SK-N-SH treated with all-trans-retinoic acid at 6 μM for 48 hours (cell line): ENCODE results near the gene SAMD3.

Experiments used
- ATAC-seq: fragments of 200-7000 bp; cut with Tn5 transposase; 3 replicates; pipeline ENCODE4 v1.9.1; 2020; ENCODE audit warnings: mild to moderate bottlenecking, moderate library complexity
- ARNTL ChIP-seq: fragments of 450-650 bp; formaldehyde crosslinking; IDR thresholded peaks from 2 replicates; pipeline ENCODE4 v1.5.0; 2020; ENCODE audit warnings: low read depth, mild to moderate bottlenecking, moderate library complexity, borderline replicate concordance
- BACH2 ChIP-seq: fragments of 250-450 bp; sonication (Bioruptor Pico); IDR thresholded peaks from 2 replicates; pipeline ENCODE4 v1.9.0; 2021; ENCODE audit warnings: mild to moderate bottlenecking, borderline replicate concordance
- CSDC2 ChIP-seq: fragments of 250-450 bp; sonication (Bioruptor Pico); IDR thresholded peaks from 2 replicates; pipeline ENCODE4 v1.5.0; 2020; ENCODE audit warnings: mild to moderate bottlenecking, moderate library complexity
- ESRRG ChIP-seq: fragments of 250-450 bp; sonication (Bioruptor Pico); IDR thresholded peaks from 2 replicates; pipeline ENCODE4 v1.6.1; 2021; ENCODE audit warnings: mild to moderate bottlenecking
- GLIS3 ChIP-seq: fragments of 250-450 bp; sonication (Bioruptor Pico); IDR thresholded peaks from 2 replicates; pipeline ENCODE4 v1.5.0; 2020; ENCODE audit warnings: mild to moderate bottlenecking, moderate library complexity
- ISL1 ChIP-seq: fragments of 250-450 bp; sonication (Bioruptor Pico); IDR thresholded peaks from 2 replicates; pipeline ENCODE4 v2.1.2; 2022; ENCODE audit warnings: mild to moderate bottlenecking, moderate library complexity
- PPARA ChIP-seq: fragments of 250-450 bp; sonication (Bioruptor Pico); IDR thresholded peaks from 2 replicates; pipeline ENCODE4 v1.5.0; 2020; ENCODE audit warnings: mild to moderate bottlenecking, borderline replicate concordance
- RARB ChIP-seq: fragments of 250-450 bp; sonication (Bioruptor Pico); IDR thresholded peaks from 2 replicates; pipeline ENCODE4 v1.8.0; 2021; ENCODE audit warnings: mild to moderate bottlenecking, moderate library complexity
- SNAI2 ChIP-seq: fragments of 250-450 bp; sonication (Bioruptor Pico); IDR thresholded peaks from 2 replicates; pipeline ENCODE4 v1.5.0; 2020; ENCODE audit warnings: mild to moderate bottlenecking, moderate library complexity
- TCF4 ChIP-seq: fragments of 250-450 bp; sonication (Bioruptor Pico); IDR thresholded peaks from 2 replicates; pipeline ENCODE4 v1.8.0; 2021; ENCODE audit warnings: mild to moderate bottlenecking, moderate library complexity, borderline replicate concordance
- ZC3H10 ChIP-seq: fragments of 250-450 bp; sonication (Bioruptor Pico); IDR thresholded peaks from 2 replicates; pipeline ENCODE4 v1.5.1; 2021; ENCODE audit warnings: mild to moderate bottlenecking, moderate library complexity
- ZFP3 ChIP-seq: fragments of 250-450 bp; sonication (Bioruptor Pico); IDR thresholded peaks from 2 replicates; pipeline ENCODE4 v1.5.0; 2020; ENCODE audit warnings: mild to moderate bottlenecking, moderate library complexity
- ZFP30 ChIP-seq: fragments of 450-650 bp; formaldehyde crosslinking; IDR thresholded peaks from 2 replicates; pipeline ENCODE4 v1.5.0; 2022; ENCODE audit warnings: mild to moderate bottlenecking, moderate library complexity
- ZNF565 ChIP-seq: fragments of 450-650 bp; formaldehyde crosslinking; conservative IDR thresholded peaks from 2 replicates; pipeline ENCODE4 v1.5.0; 2020; ENCODE audit warnings: low read depth, mild to moderate bottlenecking, moderate library complexity
- ZNF70 ChIP-seq: fragments of 450-650 bp; formaldehyde crosslinking; IDR thresholded peaks from 2 replicates; pipeline ENCODE4 v1.5.0; 2020; ENCODE audit warnings: mild to moderate bottlenecking, moderate library complexity
- ZNF8 ChIP-seq: fragments of 450-650 bp; formaldehyde crosslinking; IDR thresholded peaks from 2 replicates; pipeline ENCODE4 v1.5.0; 2020; ENCODE audit warnings: mild to moderate bottlenecking, moderate library complexity
- TF ChIP-seq, protein P1 (sequence below): fragments of 250-450 bp; sonication (Bioruptor Pico); IDR thresholded peaks from 2 replicates; pipeline ENCODE4 v1.8.0; 2021; ENCODE audit warnings: low read depth, mild to moderate bottlenecking, moderate library complexity, borderline replicate concordance
- TF ChIP-seq, protein P2 (sequence below): fragments of 250-450 bp; sonication (Bioruptor Pico); IDR thresholded peaks from 2 replicates; pipeline ENCODE4 v1.5.0; 2020; ENCODE audit warnings: mild to moderate bottlenecking, moderate library complexity
- TF ChIP-seq, protein P3 (sequence below): fragments of 250-450 bp; sonication (Bioruptor Pico); IDR thresholded peaks from 2 replicates; pipeline ENCODE4 v1.8.0; 2020; ENCODE audit warnings: mild to moderate bottlenecking, moderate library complexity, borderline replicate concordance
- TF ChIP-seq, protein P4 (sequence below): fragments of 250-450 bp; sonication (Bioruptor Pico); IDR thresholded peaks from 2 replicates; pipeline ENCODE4 v1.5.1; 2021; ENCODE audit warnings: mild to moderate bottlenecking, moderate library complexity

The SAMD3 gene

DNA sequence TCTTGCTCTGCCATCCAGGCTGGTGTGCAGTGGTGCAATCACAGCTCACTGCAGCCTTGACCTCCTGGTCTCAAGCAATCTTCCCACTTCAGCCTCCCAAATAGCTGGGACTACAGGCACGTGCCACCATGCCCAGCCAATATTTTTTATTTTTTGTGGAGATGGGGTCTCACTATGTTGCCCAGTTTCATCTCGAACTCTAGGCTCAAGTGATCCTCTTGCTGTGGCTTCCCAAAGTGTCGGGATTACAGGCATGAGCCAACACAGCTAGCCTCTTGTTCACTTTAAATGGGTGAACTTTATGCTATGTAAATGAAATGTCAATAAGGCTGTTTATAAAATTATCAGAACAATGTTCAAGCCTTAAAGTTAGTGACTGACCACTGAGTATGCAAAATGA, 37.1 kb downstream of the SAMD3 start:
- TF ChIP-seq ZC3H10 (CRISPR knock-in tag) (no peak), ZFP3 (CRISPR knock-in tag) (no peak), BACH2 (no peak), SNAI2 (CRISPR knock-in tag) (no peak), RARB (CRISPR knock-in tag) (no peak)
- TF ChIP-seq, protein P1, sequence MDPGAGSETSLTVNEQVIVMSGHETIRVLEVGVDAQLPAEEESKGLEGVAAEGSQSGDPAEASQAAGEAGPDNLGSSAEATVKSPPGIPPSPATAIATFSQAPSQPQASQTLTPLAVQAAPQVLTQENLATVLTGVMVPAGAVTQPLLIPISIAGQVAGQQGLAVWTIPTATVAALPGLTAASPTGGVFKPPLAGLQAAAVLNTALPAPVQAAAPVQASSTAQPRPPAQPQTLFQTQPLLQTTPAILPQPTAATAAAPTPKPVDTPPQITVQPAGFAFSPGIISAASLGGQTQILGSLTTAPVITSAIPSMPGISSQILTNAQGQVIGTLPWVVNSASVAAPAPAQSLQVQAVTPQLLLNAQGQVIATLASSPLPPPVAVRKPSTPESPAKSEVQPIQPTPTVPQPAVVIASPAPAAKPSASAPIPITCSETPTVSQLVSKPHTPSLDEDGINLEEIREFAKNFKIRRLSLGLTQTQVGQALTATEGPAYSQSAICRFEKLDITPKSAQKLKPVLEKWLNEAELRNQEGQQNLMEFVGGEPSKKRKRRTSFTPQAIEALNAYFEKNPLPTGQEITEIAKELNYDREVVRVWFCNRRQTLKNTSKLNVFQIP: no peak
- TF ChIP-seq, protein P2, sequence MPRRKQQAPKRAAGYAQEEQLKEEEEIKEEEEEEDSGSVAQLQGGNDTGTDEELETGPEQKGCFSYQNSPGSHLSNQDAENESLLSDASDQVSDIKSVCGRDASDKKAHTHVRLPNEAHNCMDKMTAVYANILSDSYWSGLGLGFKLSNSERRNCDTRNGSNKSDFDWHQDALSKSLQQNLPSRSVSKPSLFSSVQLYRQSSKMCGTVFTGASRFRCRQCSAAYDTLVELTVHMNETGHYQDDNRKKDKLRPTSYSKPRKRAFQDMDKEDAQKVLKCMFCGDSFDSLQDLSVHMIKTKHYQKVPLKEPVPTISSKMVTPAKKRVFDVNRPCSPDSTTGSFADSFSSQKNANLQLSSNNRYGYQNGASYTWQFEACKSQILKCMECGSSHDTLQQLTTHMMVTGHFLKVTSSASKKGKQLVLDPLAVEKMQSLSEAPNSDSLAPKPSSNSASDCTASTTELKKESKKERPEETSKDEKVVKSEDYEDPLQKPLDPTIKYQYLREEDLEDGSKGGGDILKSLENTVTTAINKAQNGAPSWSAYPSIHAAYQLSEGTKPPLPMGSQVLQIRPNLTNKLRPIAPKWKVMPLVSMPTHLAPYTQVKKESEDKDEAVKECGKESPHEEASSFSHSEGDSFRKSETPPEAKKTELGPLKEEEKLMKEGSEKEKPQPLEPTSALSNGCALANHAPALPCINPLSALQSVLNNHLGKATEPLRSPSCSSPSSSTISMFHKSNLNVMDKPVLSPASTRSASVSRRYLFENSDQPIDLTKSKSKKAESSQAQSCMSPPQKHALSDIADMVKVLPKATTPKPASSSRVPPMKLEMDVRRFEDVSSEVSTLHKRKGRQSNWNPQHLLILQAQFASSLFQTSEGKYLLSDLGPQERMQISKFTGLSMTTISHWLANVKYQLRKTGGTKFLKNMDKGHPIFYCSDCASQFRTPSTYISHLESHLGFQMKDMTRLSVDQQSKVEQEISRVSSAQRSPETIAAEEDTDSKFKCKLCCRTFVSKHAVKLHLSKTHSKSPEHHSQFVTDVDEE (CRISPR knock-in tag): no peak
- no peak for ATAC-seq

DNA sequence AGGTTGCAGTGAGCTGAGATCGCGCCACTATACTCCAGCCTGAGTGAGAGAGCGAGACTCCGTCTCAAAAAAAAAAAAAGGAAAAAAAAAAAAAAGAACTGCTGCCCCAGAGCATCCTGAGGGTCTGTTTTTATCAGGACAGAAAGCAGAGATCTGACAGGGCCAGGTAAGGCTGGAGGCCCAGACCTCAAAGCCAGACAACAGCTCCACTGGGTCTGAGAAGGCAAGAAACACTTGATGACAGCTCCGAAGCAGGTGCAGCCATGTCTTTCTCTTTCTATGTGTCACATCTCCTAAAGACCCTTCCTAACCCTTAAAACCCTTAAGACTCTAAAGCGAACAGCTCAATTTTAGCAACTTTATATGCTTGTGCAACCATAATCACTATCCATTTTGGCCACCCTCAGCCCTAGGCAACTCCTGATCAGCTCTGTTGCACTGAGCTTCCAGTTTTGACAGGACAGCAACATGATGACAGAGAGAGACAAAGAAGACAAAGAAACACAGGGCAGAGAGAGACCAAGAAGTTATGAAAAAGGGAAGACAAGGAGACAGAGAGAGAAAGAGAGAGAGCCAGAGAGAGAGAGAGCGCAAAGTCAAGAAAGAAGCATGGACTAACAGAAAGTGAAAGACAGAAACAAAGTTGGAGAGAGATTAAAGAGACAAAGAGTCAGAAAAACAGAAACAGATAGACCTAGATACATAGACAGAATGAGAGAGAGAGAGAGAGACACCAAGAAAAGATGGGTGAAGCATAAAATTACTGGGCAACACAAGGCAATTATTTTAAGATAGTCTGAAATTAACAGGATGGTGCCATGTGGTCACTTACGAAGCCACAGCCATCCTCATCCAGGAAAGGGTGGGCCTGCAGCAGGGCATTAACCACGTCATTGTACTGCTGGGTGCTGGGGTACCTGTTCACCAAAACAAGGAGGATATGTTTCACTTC, 39.2 kb downstream of the SAMD3 start:
- no peak for TF ChIP-seq CSDC2
- ATAC-seq: no peak

DNA sequence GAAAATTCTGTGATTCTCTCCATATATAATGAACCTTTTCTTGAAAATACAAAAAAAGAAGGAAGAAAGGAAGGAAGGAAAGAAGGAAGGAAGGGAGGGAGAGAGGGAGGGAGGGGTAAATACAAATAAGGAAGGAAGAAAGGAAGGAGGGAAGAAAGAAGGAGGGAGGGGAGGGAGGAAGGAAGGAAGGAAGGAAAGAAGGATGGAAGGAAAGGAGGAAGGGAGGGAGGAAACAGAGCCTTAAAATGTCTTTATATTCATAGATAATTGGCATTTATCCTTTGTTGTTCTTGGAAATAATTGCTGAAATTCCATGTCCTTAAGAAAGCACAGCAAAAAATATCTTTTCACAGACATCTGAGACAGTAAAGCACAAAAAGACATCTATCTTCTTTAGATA, 40.3 kb downstream of the SAMD3 start:
- TF ChIP-seq TCF4 (CRISPR knock-in tag) (no peak), ARNTL (CRISPR knock-in tag) (no peak), ZFP3 (CRISPR knock-in tag) (no peak), ZFP30 (CRISPR knock-in tag) (no peak), ZNF70 (CRISPR knock-in tag) (no peak), CSDC2 (no peak), SNAI2 (CRISPR knock-in tag) (no peak), ZNF565 (CRISPR knock-in tag) (no peak), PPARA (CRISPR knock-in tag) (no peak), ISL1 (CRISPR knock-in tag) (no peak), BACH2 (no peak), GLIS3 (CRISPR knock-in tag) (no peak), ZC3H10 (CRISPR knock-in tag) (no peak), ESRRG (CRISPR knock-in tag) (no peak), ZNF8 (CRISPR knock-in tag) (no peak)
- TF ChIP-seq, protein P2 (CRISPR knock-in tag): no peak
- TF ChIP-seq, protein P1: no peak
- TF ChIP-seq, protein P3, sequence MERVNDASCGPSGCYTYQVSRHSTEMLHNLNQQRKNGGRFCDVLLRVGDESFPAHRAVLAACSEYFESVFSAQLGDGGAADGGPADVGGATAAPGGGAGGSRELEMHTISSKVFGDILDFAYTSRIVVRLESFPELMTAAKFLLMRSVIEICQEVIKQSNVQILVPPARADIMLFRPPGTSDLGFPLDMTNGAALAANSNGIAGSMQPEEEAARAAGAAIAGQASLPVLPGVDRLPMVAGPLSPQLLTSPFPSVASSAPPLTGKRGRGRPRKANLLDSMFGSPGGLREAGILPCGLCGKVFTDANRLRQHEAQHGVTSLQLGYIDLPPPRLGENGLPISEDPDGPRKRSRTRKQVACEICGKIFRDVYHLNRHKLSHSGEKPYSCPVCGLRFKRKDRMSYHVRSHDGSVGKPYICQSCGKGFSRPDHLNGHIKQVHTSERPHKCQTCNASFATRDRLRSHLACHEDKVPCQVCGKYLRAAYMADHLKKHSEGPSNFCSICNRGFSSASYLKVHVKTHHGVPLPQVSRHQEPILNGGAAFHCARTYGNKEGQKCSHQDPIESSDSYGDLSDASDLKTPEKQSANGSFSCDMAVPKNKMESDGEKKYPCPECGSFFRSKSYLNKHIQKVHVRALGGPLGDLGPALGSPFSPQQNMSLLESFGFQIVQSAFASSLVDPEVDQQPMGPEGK (CRISPR knock-in tag): no peak
- TF ChIP-seq, protein P4, sequence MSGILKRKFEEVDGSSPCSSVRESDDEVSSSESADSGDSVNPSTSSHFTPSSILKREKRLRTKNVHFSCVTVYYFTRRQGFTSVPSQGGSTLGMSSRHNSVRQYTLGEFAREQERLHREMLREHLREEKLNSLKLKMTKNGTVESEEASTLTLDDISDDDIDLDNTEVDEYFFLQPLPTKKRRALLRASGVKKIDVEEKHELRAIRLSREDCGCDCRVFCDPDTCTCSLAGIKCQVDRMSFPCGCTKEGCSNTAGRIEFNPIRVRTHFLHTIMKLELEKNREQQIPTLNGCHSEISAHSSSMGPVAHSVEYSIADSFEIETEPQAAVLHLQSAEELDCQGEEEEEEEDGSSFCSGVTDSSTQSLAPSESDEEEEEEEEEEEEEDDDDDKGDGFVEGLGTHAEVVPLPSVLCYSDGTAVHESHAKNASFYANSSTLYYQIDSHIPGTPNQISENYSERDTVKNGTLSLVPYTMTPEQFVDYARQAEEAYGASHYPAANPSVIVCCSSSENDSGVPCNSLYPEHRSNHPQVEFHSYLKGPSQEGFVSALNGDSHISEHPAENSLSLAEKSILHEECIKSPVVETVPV: no peak
- no peak for ATAC-seq
